GM12864 (cell line): Measurements from ENCODE around the gene SLC35G3.

Experiments used
- DNase-seq: peaks from one replicate; pipeline ENCODE4 v3.0.0-alpha.2; 2011; ENCODE audit warnings: low read depth
- H3K4me3 ChIP-seq: 2 replicates; pipeline ENCODE4 v1.5.1; 2011; ENCODE audit warnings: mild to moderate bottlenecking, low read depth, low read length, control low read depth
- TF ChIP-seq, protein P1 (sequence below): IDR thresholded peaks from 2 replicates; pipeline ENCODE4 v1.5.1; 2011; ENCODE audit warnings: low read depth, mild to moderate bottlenecking, moderate library complexity, low read length, control low read depth, inconsistent platforms; ENCODE audit errors: missing control alignments

The SLC35G3 gene

GRCh38 chr17:35144840-35145239 lies 49.4 kb downstream of the SLC35G3 start:
- no peak for DNase-seq
- TF ChIP-seq, protein P1, sequence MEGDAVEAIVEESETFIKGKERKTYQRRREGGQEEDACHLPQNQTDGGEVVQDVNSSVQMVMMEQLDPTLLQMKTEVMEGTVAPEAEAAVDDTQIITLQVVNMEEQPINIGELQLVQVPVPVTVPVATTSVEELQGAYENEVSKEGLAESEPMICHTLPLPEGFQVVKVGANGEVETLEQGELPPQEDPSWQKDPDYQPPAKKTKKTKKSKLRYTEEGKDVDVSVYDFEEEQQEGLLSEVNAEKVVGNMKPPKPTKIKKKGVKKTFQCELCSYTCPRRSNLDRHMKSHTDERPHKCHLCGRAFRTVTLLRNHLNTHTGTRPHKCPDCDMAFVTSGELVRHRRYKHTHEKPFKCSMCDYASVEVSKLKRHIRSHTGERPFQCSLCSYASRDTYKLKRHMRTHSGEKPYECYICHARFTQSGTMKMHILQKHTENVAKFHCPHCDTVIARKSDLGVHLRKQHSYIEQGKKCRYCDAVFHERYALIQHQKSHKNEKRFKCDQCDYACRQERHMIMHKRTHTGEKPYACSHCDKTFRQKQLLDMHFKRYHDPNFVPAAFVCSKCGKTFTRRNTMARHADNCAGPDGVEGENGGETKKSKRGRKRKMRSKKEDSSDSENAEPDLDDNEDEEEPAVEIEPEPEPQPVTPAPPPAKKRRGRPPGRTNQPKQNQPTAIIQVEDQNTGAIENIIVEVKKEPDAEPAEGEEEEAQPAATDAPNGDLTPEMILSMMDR, result no peak
- no peak overlapping the region for H3K4me3 ChIP-seq
